Type B pancreatic cell (in vitro differentiated cells): ENCODE results near the gene NEGR1. TPM values are rescaled to one million over a fixed set of nuclear protein-coding genes. Genes with fewer than 3 reads are reported as not detected.

ENCODE experiments used
- DNase-seq: peaks from one replicate; pipeline ENCODE4 v3.0.0; 2021; ENCODE audit warnings: mixed read lengths; ENCODE audit not compliant: unreplicated experiment; ENCODE audit errors: extremely low spot score
- H3K27ac Mint-ChIP-seq: 2 replicates; pipeline ENCODE4 v1.8.0; 2021; ENCODE audit warnings: mild to moderate bottlenecking, mixed read lengths
- H3K27me3 Mint-ChIP-seq: 2 replicates; pipeline ENCODE4 v1.8.0; 2021; ENCODE audit warnings: mixed read lengths
- H3K36me3 Mint-ChIP-seq: 2 replicates; pipeline ENCODE4 v1.8.0; 2021; ENCODE audit warnings: mixed read lengths
- H3K4me1 Mint-ChIP-seq: one replicate; pipeline ENCODE4 v1.8.0; 2021; ENCODE audit warnings: mixed read lengths; ENCODE audit not compliant: unreplicated experiment
- H3K4me3 Mint-ChIP-seq: 2 replicates; pipeline ENCODE4 v1.8.0; 2021; ENCODE audit warnings: mild to moderate bottlenecking, mixed read lengths
- H3K9me3 Mint-ChIP-seq: 2 replicates; pipeline ENCODE4 v1.8.0; 2021; ENCODE audit warnings: mixed read lengths
- total RNA-seq: library from RNA; stranded (reverse); gene quantifications from 2 replicates; pipeline ENCODE4 v1.2.1, GENCODE V29; 2021; ENCODE audit warnings: low replicate concordance
- TF ChIP-seq, protein P1 (sequence below): fragments of 200-600 bp; sonication (generic); conservative IDR thresholded peaks from 2 replicates; pipeline ENCODE4 v1.5.0; 2021; ENCODE audit warnings: antibody characterized with exemption, mild to moderate bottlenecking

The NEGR1 gene
- total RNA-seq, 1 donor from 2014 or later: 22.5 TPM

DNA sequence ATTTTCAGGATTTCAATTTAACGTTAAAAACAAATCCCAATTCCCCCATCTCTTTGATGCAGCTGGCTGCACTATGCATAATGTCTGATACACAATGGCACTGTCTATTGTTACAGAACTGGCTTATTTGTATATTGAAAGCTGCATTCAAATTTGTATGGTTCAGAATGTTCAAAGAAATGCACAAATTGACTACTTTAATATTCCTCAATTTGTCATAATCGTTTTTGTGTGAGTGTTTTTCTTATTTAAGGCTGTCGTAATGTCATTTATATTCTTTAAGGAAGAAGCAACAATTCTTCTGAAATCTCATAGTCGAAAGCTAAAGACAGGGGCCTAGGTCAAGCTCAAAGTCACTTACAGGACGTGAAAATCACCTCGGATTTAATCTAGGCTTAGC, 860.1 kb downstream of the NEGR1 start:
- no peak overlapping the region for H3K4me3 Mint-ChIP-seq
- no peaks in the 10 kb centered on the region for H3K4me1 Mint-ChIP-seq
- TF ChIP-seq, protein P1, sequence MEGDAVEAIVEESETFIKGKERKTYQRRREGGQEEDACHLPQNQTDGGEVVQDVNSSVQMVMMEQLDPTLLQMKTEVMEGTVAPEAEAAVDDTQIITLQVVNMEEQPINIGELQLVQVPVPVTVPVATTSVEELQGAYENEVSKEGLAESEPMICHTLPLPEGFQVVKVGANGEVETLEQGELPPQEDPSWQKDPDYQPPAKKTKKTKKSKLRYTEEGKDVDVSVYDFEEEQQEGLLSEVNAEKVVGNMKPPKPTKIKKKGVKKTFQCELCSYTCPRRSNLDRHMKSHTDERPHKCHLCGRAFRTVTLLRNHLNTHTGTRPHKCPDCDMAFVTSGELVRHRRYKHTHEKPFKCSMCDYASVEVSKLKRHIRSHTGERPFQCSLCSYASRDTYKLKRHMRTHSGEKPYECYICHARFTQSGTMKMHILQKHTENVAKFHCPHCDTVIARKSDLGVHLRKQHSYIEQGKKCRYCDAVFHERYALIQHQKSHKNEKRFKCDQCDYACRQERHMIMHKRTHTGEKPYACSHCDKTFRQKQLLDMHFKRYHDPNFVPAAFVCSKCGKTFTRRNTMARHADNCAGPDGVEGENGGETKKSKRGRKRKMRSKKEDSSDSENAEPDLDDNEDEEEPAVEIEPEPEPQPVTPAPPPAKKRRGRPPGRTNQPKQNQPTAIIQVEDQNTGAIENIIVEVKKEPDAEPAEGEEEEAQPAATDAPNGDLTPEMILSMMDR: no peak
- no peak overlapping the region for H3K27ac Mint-ChIP-seq
- no peaks in the 10 kb centered on the region for H3K9me3 Mint-ChIP-seq
- H3K27me3 Mint-ChIP-seq: no peaks in the 10 kb centered on the region
- DNase-seq: no peak
- H3K36me3 Mint-ChIP-seq: no peaks in the 10 kb centered on the region

DNA sequence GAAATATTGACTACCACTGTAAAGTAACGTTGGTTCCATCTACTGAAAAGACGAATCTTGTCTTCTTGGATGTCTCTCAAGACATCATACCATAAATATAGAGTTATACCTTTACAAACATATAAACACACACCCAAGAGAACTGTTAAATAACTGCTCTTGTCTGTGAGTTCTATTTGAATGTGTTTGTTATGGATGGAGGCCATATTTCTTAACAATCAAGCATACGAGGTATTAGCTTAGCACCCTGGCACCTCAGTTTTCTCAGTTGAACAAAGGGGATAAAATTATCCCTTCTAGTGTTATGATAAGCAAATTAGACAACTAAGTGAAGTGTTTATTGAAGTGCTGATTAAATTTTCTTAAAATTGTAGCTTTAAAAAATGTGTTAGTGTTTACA, 864.9 kb downstream of the NEGR1 start:
- H3K27me3 Mint-ChIP-seq: no peaks in the 10 kb centered on the region
- TF ChIP-seq, protein P1: no peak
- no peak for DNase-seq
- H3K36me3 Mint-ChIP-seq: no peaks in the 10 kb centered on the region
- H3K9me3 Mint-ChIP-seq: no peaks in the 10 kb centered on the region
- no peak overlapping the region for H3K27ac Mint-ChIP-seq
- H3K4me3 Mint-ChIP-seq: no peak overlapping the region
- H3K4me1 Mint-ChIP-seq: peaks cover 9% of the 10 kb centered on the region

DNA sequence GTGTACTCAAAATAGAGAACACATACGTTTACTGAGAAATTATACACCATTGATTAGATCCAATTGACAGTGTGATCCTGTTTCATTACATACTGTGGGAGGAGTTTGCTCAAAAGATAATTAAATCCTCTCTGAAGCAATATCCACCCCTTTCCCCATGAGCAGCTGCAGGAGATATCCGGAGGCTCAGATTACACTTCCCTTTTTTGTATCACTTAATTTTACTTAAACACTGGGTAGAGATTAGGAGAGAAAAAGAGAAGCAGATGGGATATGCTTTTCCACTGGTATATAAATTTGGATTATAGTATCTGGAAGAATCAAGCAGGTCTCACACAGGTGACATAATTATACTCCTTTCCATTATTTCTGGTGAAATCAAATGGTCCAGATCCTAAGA, 868.2 kb downstream of the NEGR1 start:
- H3K4me1 Mint-ChIP-seq: peaks cover 9% of the 10 kb centered on the region
- H3K27me3 Mint-ChIP-seq: no peaks in the 10 kb centered on the region
- H3K4me3 Mint-ChIP-seq: no peak overlapping the region
- DNase-seq: no peak
- TF ChIP-seq, protein P1: no peak
- H3K27ac Mint-ChIP-seq: no peak overlapping the region
- H3K36me3 Mint-ChIP-seq: no peaks in the 10 kb centered on the region
- no peaks in the 10 kb centered on the region for H3K9me3 Mint-ChIP-seq

DNA sequence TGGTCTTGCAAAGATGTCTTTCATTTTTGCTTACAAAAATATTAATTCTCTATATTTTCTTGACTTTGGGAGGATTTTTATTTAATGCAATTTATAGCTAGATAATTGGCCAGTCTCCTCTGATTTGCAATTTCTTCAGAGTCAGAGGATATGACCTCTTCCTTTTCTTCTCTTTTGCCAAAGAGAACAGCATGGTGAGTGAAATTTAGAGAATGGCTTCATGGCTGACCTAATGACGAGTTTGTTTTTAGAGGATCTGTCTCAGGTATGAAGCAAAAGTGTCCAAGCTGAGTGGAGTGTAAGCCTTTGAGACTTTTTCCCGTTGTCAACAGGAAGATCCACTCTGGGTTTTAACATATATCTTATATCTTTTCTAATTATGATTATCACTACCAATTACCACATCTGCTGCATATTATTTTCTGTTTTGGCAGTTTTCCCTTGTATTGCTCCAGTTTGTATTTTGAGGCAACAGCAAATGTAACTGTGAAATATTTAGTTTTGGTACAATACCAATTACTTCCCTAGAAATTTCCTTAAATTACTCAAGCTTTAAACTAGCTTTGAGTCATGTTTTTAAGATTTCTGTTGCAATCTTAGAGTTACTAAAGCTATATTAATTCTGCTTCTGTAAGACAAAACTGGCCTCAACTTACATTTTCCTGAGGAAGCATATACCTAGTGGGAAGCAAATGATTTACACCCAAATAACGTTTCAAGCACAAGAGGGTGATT, 868.7 kb downstream of the NEGR1 start:
- Mint-ChIP-seq H3K4me3 (no peak overlapping the region), H3K27me3 (no peaks in the 10 kb centered on the region), H3K9me3 (no peaks in the 10 kb centered on the region), H3K27ac (no peak overlapping the region), H3K4me1 (peaks cover 9% of the 10 kb centered on the region), H3K36me3 (no peaks in the 10 kb centered on the region)
- TF ChIP-seq, protein P1: no peak
- DNase-seq: no peak

- Mint-ChIP-seq H3K4me1 (no peaks in the 10 kb centered on the region), H3K27me3 (no peaks in the 10 kb centered on the region), H3K4me3 (no peak overlapping the region), H3K27ac (no peak overlapping the region), H3K36me3 (no peaks in the 10 kb centered on the region), H3K9me3 (no peaks in the 10 kb centered on the region)
- TF ChIP-seq, protein P1: no peak
- DNase-seq: no peak
Measured at GRCh38 chr1:71400050-71400449, 882.3 kb downstream of the NEGR1 start.
